Measurements from ENCODE around the gene FAM3D.
"Not testable (repeated sequence)": the region's sequence is repeated elsewhere in the genome, so short reads cannot be mapped to it uniquely, and the experiment has no call there.

FAM3D gene

DNA sequence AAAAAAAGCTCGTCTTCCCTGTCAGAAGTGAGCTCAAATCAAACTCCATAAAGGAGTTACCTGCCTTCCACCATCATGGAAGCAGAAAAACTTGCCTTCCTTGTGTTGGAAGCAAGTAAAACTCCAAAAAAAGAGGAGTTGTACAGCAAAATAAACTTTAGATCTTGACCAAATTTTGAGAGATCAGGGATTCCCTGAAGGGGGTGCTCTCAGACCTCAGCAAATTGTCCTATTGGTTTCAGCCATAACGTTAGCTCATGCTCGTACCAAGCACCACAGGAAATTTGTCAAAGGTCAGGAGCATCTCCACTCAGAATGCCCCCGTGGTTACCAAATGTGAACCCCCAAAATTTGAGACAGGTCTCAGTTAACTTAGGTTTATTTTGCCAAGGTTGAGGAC, 28.7 kb upstream of the FAM3D start:
- H3K4me1 ChIP-seq; in situ Hi-C loops (cut with MboI; ENCODE audit: low sequenced_read_pairs); H3K36me3 ChIP-seq (replicated peaks); H3K9me3 ChIP-seq; H3K27me3 ChIP-seq (ENCODE audit: low read depth); H3K4me3 ChIP-seq; DNase-seq (ENCODE audit: low spot score in 2 of 2): not testable (repeated sequence)

DNA sequence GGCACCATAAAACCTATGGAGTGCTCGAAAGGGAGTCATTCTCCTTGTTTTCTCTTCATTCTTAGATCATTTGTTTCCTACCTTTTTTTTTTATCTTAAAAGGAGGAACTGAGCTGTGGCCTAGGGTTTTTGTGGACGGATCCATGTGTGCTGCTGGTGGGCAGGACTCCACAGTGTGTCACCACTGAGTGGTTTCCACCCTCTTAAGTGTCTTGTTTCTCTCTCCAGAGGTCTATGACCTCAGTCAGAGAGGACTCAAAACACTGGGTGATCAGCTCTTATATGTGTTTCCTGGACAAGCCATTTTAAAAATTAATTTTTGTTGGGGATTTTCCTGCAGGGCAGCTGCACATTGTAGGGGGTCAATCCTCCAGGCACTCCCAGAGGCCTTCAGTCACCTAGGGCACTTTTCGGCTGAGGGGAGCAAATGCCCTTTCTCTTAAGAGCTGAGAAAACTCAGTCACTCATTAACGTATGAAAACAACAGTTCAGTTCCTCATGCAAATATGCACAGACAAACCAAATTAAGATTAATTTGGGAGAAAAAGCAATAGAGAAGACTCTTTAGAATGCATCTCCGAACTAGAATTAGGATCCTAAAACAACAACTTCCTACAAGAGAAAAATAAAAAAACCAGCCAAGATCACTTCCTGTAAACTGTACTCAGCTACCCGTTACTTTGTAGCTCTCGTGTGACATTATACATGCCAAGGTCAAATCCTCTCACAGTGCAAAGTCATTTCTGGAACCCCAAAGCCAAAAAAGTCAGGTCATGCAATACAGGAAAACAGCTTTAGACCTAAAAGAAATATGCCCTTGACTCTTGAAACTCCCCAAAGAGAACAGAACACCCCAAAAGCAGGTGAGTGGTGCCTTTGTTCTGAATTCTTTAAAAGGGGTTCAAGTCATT, 27.6 kb upstream of the FAM3D start:
- no peak for DNase-seq (ENCODE audit: low spot score in 2 of 2)
- in situ Hi-C loops (cut with MboI; ENCODE audit: low sequenced_read_pairs): no loop called here
- no peak overlapping the region for H3K4me3 ChIP-seq
- no peaks in the 10 kb centered on the region for H3K36me3 ChIP-seq (replicated peaks)
- no peaks in the 10 kb centered on the region for H3K4me1 ChIP-seq
- peaks cover 9% of the 10 kb centered on the region for H3K9me3 ChIP-seq
- no peaks in the 10 kb centered on the region for H3K27me3 ChIP-seq (ENCODE audit: low read depth)

DNA sequence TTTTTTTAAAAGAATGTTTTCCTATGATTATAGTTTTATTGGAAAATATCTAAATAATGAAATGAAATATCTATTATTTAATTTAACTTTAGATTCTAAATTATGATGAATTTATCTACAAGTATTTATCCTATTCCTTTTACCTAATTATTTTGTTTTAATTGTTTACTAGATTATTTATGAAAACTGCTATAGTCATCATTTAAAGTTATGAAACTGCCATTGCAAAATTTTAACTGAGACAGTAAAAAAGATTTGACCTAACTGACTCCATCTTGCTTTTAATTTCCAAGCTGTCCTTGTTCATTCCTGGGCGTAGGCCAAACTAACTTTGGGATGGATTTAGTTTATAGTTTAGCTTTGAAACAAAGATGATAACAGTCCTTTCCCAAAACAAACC, 25.9 kb upstream of the FAM3D start:
- DNase-seq (ENCODE audit: low spot score in 2 of 2): no peak

DNA sequence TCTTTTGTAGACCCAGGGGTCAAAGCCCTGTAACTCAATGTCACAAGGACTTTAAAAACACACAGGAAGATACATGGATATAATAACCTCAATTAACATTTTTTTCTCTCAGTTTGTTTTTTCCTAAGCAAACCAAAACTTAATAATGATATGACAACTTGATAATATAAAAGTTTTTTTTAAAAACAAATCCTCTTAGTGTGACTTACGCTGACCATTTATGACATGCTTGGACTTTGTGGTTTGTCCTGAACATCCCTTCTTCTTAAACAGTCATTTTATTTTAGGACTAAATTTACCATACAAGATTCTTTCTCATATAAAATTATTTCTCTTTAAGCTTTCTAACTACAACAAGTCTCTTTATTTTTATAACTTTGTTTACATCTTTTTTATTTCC, 25.4 kb upstream of the FAM3D start:
- peak in 1 of 2 experiments; percentile 19 for DNase-seq (ENCODE audit: low spot score in 2 of 2)
- peaks cover 9% of the 10 kb centered on the region for H3K9me3 ChIP-seq
- no peaks in the 10 kb centered on the region for H3K4me1 ChIP-seq
- no peak overlapping the region for H3K4me3 ChIP-seq
- in situ Hi-C loops (cut with MboI; ENCODE audit: low sequenced_read_pairs): no loop called here
- no peaks in the 10 kb centered on the region for H3K27me3 ChIP-seq (ENCODE audit: low read depth)
- no peaks in the 10 kb centered on the region for H3K36me3 ChIP-seq (replicated peaks)

More for the DNA sequence above, 25.9 kb upstream of the FAM3D start:
- Histone ChIP-seq H3K27me3 (ENCODE audit: low read depth) (no peaks in the 10 kb centered on the region), H3K36me3 (replicated peaks) (no peaks in the 10 kb centered on the region), H3K4me1 (no peaks in the 10 kb centered on the region), H3K9me3 (peaks cover 9% of the 10 kb centered on the region), H3K4me3 (no peak overlapping the region)
- in situ Hi-C loops (cut with MboI; ENCODE audit: low sequenced_read_pairs): no loop called here

DNA sequence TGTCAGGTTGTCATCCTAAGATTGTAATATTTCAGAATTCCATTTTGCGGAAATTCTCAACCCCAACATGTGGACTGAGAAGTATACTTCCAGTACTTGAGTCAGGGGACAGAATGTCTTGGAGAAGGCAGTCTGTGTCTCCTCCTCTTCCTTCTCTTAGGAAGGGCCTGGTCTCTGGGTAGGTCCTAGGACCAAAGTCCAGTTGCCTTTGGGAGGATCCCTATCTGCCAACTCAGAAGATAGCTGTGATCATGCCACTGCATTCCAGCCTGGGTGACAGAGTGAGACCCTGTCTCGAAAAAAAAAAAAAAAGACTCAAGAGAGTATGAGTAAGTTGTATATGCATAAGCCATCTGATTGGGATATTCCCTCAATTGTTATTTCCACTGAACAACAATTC, 23.9 kb upstream of the FAM3D start:
- peaks cover 9% of the 10 kb centered on the region for H3K9me3 ChIP-seq
- H3K36me3 ChIP-seq (replicated peaks): no peaks in the 10 kb centered on the region
- no peaks in the 10 kb centered on the region for H3K4me1 ChIP-seq
- H3K27me3 ChIP-seq (ENCODE audit: low read depth): no peaks in the 10 kb centered on the region
- no peak overlapping the region for H3K4me3 ChIP-seq
- in situ Hi-C loops (cut with MboI; ENCODE audit: low sequenced_read_pairs): no loop called here
- no peak for DNase-seq (ENCODE audit: low spot score in 2 of 2)

DNA sequence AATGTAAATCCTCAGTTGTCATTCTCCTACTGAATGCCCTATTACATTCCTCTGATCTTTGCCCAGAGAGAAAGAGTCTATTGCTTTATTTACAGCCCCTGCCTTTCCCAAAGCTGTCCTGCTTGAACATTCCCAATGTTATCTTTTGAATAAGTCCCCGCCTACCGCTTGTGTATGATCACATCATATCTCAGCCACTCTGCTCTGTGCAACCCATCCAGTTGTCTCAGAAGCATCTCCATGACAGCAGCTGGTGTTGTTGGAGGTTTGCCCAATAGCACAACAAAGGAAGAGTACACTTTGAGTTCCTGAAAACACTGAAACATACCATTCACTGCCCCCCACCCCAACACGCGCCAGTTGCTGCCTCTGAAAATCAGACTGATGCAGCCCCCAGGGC, 22.0 kb upstream of the FAM3D start:
- no peak for DNase-seq (ENCODE audit: low spot score in 2 of 2)

DNA sequence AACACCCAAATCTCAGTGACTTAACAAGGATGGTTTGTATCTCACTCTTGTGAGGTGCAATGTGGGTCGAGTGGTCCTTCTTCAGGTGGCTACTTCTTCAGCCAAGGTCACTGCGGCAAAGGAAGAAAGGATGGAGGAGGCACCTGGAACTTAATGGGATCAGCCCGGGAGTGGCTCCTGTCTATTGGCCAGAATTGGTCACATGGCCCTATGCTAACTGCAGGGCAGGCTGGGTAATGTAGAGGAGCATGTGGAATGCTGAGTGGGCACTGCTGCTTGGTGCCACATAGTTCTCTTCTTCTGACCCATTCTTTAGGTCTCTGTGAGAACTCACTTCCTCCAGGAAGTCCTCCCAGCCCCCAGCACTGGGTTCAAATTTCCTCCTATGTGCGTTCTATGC, 20.3 kb upstream of the FAM3D start:
- Histone ChIP-seq H3K27me3 (ENCODE audit: low read depth) (no peaks in the 10 kb centered on the region), H3K9me3 (peaks cover 4% of the 10 kb centered on the region), H3K4me1 (no peaks in the 10 kb centered on the region), H3K36me3 (replicated peaks) (no peaks in the 10 kb centered on the region), H3K4me3 (no peak overlapping the region)
- in situ Hi-C loops (cut with MboI; ENCODE audit: low sequenced_read_pairs): no loop called here
- no peak for DNase-seq (ENCODE audit: low spot score in 2 of 2)

More for the DNA sequence above, 22.0 kb upstream of the FAM3D start:
- H3K4me1 ChIP-seq: no peaks in the 10 kb centered on the region
- no peak overlapping the region for H3K4me3 ChIP-seq
- no peaks in the 10 kb centered on the region for H3K36me3 ChIP-seq (replicated peaks)
- in situ Hi-C loops (cut with MboI; ENCODE audit: low sequenced_read_pairs): no loop called here
- H3K27me3 ChIP-seq (ENCODE audit: low read depth): no peaks in the 10 kb centered on the region
- H3K9me3 ChIP-seq: peaks cover 9% of the 10 kb centered on the region

DNA sequence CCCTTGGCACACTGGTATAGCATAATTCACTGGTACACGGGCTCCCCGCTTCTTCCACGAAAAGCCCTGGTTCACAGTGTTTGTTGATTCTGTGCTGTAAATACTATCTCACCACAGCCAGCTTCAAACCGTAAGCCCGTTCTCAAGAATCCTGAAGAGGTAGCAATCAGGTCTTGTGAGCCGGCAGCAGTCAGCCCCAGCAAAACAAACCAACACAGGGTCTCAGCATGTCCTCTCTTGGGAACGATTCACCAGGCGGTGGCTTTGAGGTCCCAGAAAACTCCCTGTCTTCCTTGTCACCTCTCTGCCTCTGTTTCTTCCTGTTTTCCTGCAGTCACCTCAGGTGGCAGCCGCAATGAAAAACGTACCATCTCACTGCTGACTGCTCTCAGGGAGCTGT, 19.1 kb upstream of the FAM3D start:
- Histone ChIP-seq H3K27me3 (ENCODE audit: low read depth) (no peaks in the 10 kb centered on the region), H3K36me3 (replicated peaks) (no peaks in the 10 kb centered on the region), H3K4me3 (no peak overlapping the region), H3K4me1 (no peaks in the 10 kb centered on the region), H3K9me3 (no peaks in the 10 kb centered on the region)
- no peak for DNase-seq (ENCODE audit: low spot score in 2 of 2)
- in situ Hi-C loops (cut with MboI; ENCODE audit: low sequenced_read_pairs): no loop called here

DNA sequence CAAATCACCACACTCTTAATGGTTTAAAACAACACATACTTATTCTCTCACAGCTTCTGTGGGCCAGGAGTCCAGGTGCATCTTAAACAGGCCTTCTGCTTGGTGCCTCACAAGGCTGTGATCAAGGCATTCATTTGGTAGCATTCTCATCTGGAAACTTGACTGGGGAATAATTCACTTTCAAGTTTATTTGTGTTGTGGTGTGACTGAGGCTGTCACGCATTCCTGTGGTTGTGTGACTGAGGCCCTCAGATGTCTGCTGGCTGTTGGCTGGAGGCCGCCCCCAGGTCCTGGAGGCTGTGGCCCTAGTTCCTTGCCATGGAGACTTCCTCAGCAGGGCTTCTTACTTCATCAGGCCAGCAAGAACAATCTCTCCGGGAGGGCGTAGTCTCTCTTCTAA, 16.9 kb upstream of the FAM3D start:
- Histone ChIP-seq H3K36me3 (replicated peaks) (no peaks in the 10 kb centered on the region), H3K27me3 (ENCODE audit: low read depth) (0 out of 2 replicates have a peak, but pooled peaks cover 2% of the 10 kb centered on the region), H3K4me3 (no peak overlapping the region), H3K4me1 (no peaks in the 10 kb centered on the region), H3K9me3 (no peaks in the 10 kb centered on the region)
- in situ Hi-C loops (cut with MboI; ENCODE audit: low sequenced_read_pairs): no loop called here
- DNase-seq (ENCODE audit: low spot score in 2 of 2): no peak

DNA sequence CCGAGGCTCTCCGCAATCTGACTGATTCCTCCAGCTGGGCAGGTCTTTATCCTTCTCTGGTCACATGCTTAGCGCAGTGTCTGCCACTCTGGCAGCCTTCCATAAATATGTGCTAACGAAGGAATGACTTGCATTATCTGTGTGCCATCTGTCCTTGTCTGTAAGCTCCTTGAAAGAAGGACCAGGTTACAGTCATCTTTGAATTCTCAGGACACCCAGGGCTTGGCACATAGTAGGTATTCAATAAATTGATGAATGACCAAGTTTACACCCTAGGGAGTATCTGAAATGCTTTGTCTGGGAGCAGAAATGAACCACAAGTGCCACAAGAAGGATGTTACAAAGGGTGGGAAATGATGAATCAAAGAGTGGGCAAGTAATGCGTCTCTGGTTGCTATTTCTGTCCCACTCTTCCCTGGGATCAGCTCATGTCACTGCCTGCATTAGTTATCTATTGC, 16.5 kb upstream of the FAM3D start:
- no peak for DNase-seq (ENCODE audit: low spot score in 2 of 2)
- no peaks in the 10 kb centered on the region for H3K36me3 ChIP-seq (replicated peaks)
- in situ Hi-C loops (cut with MboI; ENCODE audit: low sequenced_read_pairs): no loop called here
- no peaks in the 10 kb centered on the region for H3K4me1 ChIP-seq
- H3K9me3 ChIP-seq: no peaks in the 10 kb centered on the region
- H3K27me3 ChIP-seq (ENCODE audit: low read depth): 0 out of 2 replicates have a peak, but pooled peaks cover 2% of the 10 kb centered on the region
- H3K4me3 ChIP-seq: no peak overlapping the region

DNA sequence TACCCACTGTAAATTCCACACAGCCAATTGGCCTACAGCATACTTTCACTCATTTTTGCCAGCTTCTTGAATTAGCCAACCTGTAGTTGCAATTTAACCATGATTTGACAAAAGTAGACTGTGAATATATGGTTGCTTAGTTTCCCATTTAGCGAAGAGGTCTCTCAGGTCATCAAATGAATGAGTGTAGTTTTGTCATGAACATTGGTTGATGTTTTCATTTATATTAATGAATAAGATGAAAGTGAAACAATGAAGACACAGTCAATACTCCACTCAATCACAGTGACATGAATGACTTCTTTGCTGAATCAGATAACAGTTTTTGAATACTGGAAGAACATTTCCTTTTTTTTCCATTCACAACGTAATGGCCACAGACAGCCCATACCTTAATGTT, 15.3 kb upstream of the FAM3D start:
- Histone ChIP-seq H3K4me1 (no peaks in the 10 kb centered on the region), H3K36me3 (replicated peaks) (no peaks in the 10 kb centered on the region), H3K4me3 (no peak overlapping the region), H3K9me3 (no peaks in the 10 kb centered on the region), H3K27me3 (ENCODE audit: low read depth) (peaks cover 10% of the 10 kb centered on the region)
- DNase-seq (ENCODE audit: low spot score in 2 of 2): no peak
- in situ Hi-C loops (cut with MboI; ENCODE audit: low sequenced_read_pairs): no loop called here

DNA sequence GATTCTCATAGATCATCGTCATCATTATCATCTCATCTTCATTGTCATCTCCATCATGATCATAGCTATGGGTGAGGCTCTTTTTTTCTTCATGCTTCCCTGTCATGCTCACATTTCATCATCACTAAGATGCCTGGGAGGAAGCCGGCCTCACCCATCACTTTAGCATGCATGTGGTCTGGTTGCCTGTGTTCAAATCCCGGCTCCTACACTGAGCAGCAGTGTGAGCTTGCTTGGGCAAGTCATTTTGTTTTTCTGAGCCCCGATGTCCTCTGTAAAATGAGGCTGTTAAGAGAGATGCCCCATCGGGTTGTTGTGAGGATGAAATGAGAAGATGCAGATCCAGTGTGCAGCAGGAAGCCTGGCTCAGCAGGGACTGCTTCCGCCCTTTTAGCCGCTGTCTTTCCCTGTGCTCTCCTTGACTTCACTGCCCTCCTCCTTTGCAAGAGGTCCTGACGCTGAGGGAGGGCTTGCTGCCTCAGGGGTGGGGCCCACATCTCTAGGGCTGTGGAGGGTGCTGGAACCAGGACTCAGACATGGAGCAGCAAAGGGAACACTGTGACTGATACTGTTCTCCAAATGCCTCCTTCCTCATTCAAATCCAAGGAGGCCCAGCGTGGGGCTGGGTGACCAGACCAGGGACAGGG, 14.4 kb upstream of the FAM3D start:
- no peaks in the 10 kb centered on the region for H3K36me3 ChIP-seq (replicated peaks)
- in situ Hi-C loops (cut with MboI; ENCODE audit: low sequenced_read_pairs): no loop called here
- no peaks in the 10 kb centered on the region for H3K4me1 ChIP-seq
- peaks cover 10% of the 10 kb centered on the region for H3K27me3 ChIP-seq (ENCODE audit: low read depth)
- H3K4me3 ChIP-seq: no peak overlapping the region
- DNase-seq (ENCODE audit: low spot score in 2 of 2): no peak
- no peaks in the 10 kb centered on the region for H3K9me3 ChIP-seq

DNA sequence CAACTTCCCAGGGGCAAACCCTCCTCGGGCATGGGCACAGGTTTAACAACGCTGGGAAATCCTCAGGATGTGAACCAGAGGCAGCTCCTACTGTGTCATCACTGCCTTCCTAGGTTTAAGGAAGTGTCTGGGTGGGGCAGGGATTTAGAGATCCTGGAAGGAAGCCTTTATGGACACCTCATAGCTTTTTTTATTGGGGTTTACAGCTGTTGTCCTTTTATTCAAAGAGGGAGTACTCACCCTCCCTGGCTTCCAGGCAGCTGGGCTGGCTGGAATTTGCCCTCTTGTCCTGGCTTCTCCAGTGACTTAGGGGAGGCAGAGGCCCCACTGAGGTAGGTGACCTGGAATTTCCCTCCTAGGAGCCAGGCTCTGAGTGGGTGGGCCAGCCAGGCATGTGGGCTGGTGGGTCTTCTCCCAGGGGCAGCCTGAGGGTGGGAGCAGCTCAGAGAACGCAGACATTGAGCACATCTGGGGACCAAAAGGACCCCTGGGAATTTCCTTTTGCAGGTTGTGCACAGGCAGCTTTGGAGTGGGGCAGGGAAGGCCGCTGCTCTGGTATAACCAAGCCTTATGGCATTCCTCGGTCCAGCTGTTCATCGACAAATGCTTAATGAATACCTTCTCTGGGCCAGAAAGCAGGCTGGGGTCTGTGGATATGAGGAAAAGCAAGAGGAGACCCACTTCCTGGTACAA, 13.5 kb upstream of the FAM3D start:
- Histone ChIP-seq H3K4me3 (no peak overlapping the region), H3K9me3 (no peaks in the 10 kb centered on the region), H3K27me3 (ENCODE audit: low read depth) (peaks cover 10% of the 10 kb centered on the region), H3K4me1 (no peaks in the 10 kb centered on the region), H3K36me3 (replicated peaks) (no peaks in the 10 kb centered on the region)
- DNase-seq (ENCODE audit: low spot score in 2 of 2): no peak
- in situ Hi-C loops (cut with MboI; ENCODE audit: low sequenced_read_pairs): no loop called here

DNA sequence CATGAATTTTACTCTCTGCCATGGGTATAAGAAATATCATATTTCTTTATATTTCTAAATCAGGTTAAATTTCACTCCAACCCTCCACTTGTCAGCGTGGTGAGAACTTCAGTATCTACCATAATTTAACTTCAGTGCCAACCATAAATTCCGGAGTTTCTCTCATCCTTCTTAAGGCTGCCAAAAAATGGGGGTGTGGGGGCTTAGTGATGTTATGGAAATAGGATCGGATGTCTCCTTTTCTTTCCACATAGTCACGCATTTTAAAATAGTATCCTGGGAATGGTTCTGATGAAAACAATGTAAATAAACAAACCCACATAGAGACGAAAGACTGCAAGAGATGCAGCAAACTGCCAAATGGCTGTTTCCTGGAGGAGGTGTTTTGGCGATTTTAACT, 12.9 kb upstream of the FAM3D start:
- no peaks in the 10 kb centered on the region for H3K9me3 ChIP-seq
- DNase-seq (ENCODE audit: low spot score in 2 of 2): no peak
- no peaks in the 10 kb centered on the region for H3K36me3 ChIP-seq (replicated peaks)
- peaks cover 12% of the 10 kb centered on the region for H3K27me3 ChIP-seq (ENCODE audit: low read depth)
- no peak overlapping the region for H3K4me3 ChIP-seq
- in situ Hi-C loops (cut with MboI; ENCODE audit: low sequenced_read_pairs): no loop called here
- H3K4me1 ChIP-seq: no peaks in the 10 kb centered on the region
